ENCODE measurements around the gene RRP12. TPM values are rescaled to one million over a fixed set of nuclear protein-coding genes. Genes with fewer than 3 reads are reported as not detected.

The RRP12 gene
- total RNA-seq, 2 donors from 2014 or later = 13.0 to 22.1 TPM

- Histone ChIP-seq H3K36me3 (replicated peaks in 1 of 2; ENCODE audit: insufficient read depth in 1 of 2, low read depth in 2 of 2) (no peaks in the 10 kb centered on the region), H3K27ac (no peak overlapping the region), H3K27me3 (no peaks in the 10 kb centered on the region), H3K4me1 (peaks cover 41% of the 10 kb centered on the region), H3K4me3 (no peak overlapping the region), H3K9me3 (no peaks in the 10 kb centered on the region)
- 51 to 64% methylated on average over 4 of the region's 4 CpGs for WGBS, 2 donors
- intact Hi-C loops (cut with DNase I) = no loop called here
- TF ChIP-seq POLR2A (IDR thresholded peaks at IDR 0.05) = no peak
- no peak for TF ChIP-seq CTCF (IDR thresholded peaks at IDR 0.05)
- ATAC-seq (no peak), DNase-seq (no peak)
Measured at GRCh38 chr10:97323501-97323900, 77.6 kb downstream of the RRP12 start.

GRCh38 chr10:97321804-97322190, 79.3 kb downstream of the RRP12 start:
- WGBS, 2 donors = 64 to 70% methylated on average over 3 of the region's 3 CpGs
- Histone ChIP-seq H3K4me3 (no peak overlapping the region), H3K27me3 (no peaks in the 10 kb centered on the region), H3K27ac (peak overlapping the region in 1 of 4 donors; percentile 98), H3K4me1 (peaks cover 29% of the 10 kb centered on the region), H3K9me3 (no peaks in the 10 kb centered on the region), H3K36me3 (replicated peaks in 1 of 2; ENCODE audit: insufficient read depth in 1 of 2, low read depth in 2 of 2) (no peaks in the 10 kb centered on the region)
- DNase-seq = no peak
- TF ChIP-seq CTCF (IDR thresholded peaks at IDR 0.05) (no peak), POLR2A (IDR thresholded peaks at IDR 0.05) (no peak)
- intact Hi-C loops (cut with DNase I) = no loop called here
- ATAC-seq = no peak

GRCh38 chr10:97321032-97321803, 79.9 kb downstream of the RRP12 start:
- intact Hi-C loops (cut with DNase I) = no loop called here
- peak; percentile 35 to 70 (median 48) for DNase-seq
- H3K9me3 ChIP-seq = no peaks in the 10 kb centered on the region
- peak in 2 of 3 donors; percentile 7 to 36 for TF ChIP-seq POLR2A (IDR thresholded peaks at IDR 0.05)
- TF ChIP-seq CTCF (IDR thresholded peaks at IDR 0.05) = no peak
- H3K27me3 ChIP-seq = no peaks in the 10 kb centered on the region
- no peak for ATAC-seq
- peaks cover 29% of the 10 kb centered on the region for H3K4me1 ChIP-seq
- peak overlapping the region; percentile 97 to 99 (median 98) for H3K27ac ChIP-seq
- WGBS, 2 donors = 10 to 48% methylated on average over 8 to 38 of the region's 38 CpGs
- no peaks in the 10 kb centered on the region for H3K36me3 ChIP-seq (replicated peaks in 1 of 2; ENCODE audit: insufficient read depth in 1 of 2, low read depth in 2 of 2)
- peak overlapping the region in 1 of 2 donors; percentile 3 for H3K4me3 ChIP-seq

GRCh38 chr10:97320480-97321031, 80.6 kb downstream of the RRP12 start:
- no peaks in the 10 kb centered on the region for H3K9me3 ChIP-seq
- H3K4me3 ChIP-seq = peak overlapping the region; percentile 3 to 21
- no peaks in the 10 kb centered on the region for H3K27me3 ChIP-seq
- H3K27ac ChIP-seq = peak overlapping the region; percentile 97 to 99 (median 98)
- DNase-seq = peak in 3 of 4 donors; percentile 34 to 45 (median 39)
- no peaks in the 10 kb centered on the region for H3K36me3 ChIP-seq (replicated peaks in 1 of 2; ENCODE audit: insufficient read depth in 1 of 2, low read depth in 2 of 2)
- ATAC-seq = no peak
- TF ChIP-seq POLR2A (IDR thresholded peaks at IDR 0.05) (no peak), CTCF (IDR thresholded peaks at IDR 0.05) (no peak)
- 5% methylated on average over 23 to 24 of the region's 24 CpGs for WGBS, 2 donors
- intact Hi-C loops (cut with DNase I) = no loop called here
- H3K4me1 ChIP-seq = peaks cover 29% of the 10 kb centered on the region

All from body of pancreas (tissue), 4 donors.